BJ (cell line): Measurements from ENCODE around the gene MRLN. TPM values are rescaled to one million over a fixed set of nuclear protein-coding genes. Genes with fewer than 3 reads are reported as not detected.
"Not testable (repeated sequence)": the region's sequence is repeated elsewhere in the genome, so short reads cannot be mapped to it uniquely, and the experiment has no call there.

Experiments used
- CTCF ChIA-PET: fragments of 350-600 bp; formaldehyde crosslinking; extraction: SDS; loops from one replicate; lab custom pipeline; 2021; ENCODE audit warnings: antibody characterized with exemption, inconsistent platforms; lab: Yijun Ruan, JAX
- POLR2A ChIA-PET: fragments of 300-600 bp; sonication (Branson Sonifier 250); formaldehyde crosslinking; extraction: SDS; loops from one replicate; lab custom pipeline; 2021; ENCODE audit warnings: antibody characterized with exemption; lab: Charles Lee
- DNase-seq: peaks from one replicate; pipeline ENCODE4 v3.0.0-alpha.2; 2011; ENCODE audit warnings: low read depth
- H3K27me3 ChIP-seq: 2 replicates; pipeline ENCODE4 v1.6.0; 2011; ENCODE audit warnings: low read length; ENCODE audit not compliant: control insufficient read depth, insufficient read depth
- H3K36me3 ChIP-seq: 2 replicates; pipeline ENCODE4 v1.5.1; 2011; ENCODE audit warnings: low read length; ENCODE audit not compliant: control insufficient read depth, insufficient read depth
- H3K4me3 ChIP-seq: 2 replicates; pipeline ENCODE4 v1.5.1; 2011; ENCODE audit warnings: low read depth, mild to moderate bottlenecking, control low read depth, low read length
- CTCF ChIP-seq: IDR thresholded peaks from 2 replicates; pipeline ENCODE4 v1.5.1; 2011; ENCODE audit warnings: low read depth, mild to moderate bottlenecking, control low read depth, inconsistent platforms, low read length, moderate library complexity; ENCODE audit not compliant: insufficient read depth
- polyA plus RNA-seq: library from polyadenylated mRNA; depleted of rRNA; stranded (reverse); fragments of >200 nt; gene quantifications from 2 replicates; pipeline ENCODE4 v1.2.3, GENCODE V29; 2011

The MRLN gene
- polyA plus RNA-seq, 1 experiment = not detected

GRCh38 chr10:59745163-59745650, 8.0 kb downstream of the MRLN start:
- no peaks in the 10 kb centered on the region for H3K27me3 ChIP-seq
- no peak for TF ChIP-seq CTCF
- H3K36me3 ChIP-seq = no peaks in the 10 kb centered on the region
- no peak overlapping the region for H3K4me3 ChIP-seq
- no peak for DNase-seq
- ChIA-PET POLR2A (no interaction called here), CTCF (no interaction called here)

- H3K36me3 ChIP-seq, H3K27me3 ChIP-seq, POLR2A ChIA-PET, H3K4me3 ChIP-seq, DNase-seq, CTCF ChIA-PET: not testable (repeated sequence)
Measured at GRCh38 chr10:59744762-59745161, 8.5 kb downstream of the MRLN start.

- CTCF ChIA-PET, H3K4me3 ChIP-seq, H3K36me3 ChIP-seq, DNase-seq, H3K27me3 ChIP-seq, POLR2A ChIA-PET: not testable (repeated sequence)
Measured at GRCh38 chr10:59744156-59744555, 9.1 kb downstream of the MRLN start.

- H3K4me3 ChIP-seq = no peak overlapping the region
- no peak for TF ChIP-seq CTCF
- DNase-seq = no peak
- CTCF ChIA-PET = no interaction called here
- POLR2A ChIA-PET = no interaction called here
- no peaks in the 10 kb centered on the region for H3K36me3 ChIP-seq
- no peaks in the 10 kb centered on the region for H3K27me3 ChIP-seq
Measured at GRCh38 chr10:59741583-59741982, 11.7 kb downstream of the MRLN start.

- Histone ChIP-seq H3K4me3 (no peak overlapping the region), H3K27me3 (no peaks in the 10 kb centered on the region), H3K36me3 (no peaks in the 10 kb centered on the region)
- DNase-seq = no peak
- POLR2A ChIA-PET = no interaction called here
- CTCF ChIA-PET = no interaction called here
- TF ChIP-seq CTCF = no peak
Measured at GRCh38 chr10:59741048-59741447, 12.2 kb downstream of the MRLN start.

GRCh38 chr10:59736749-59737148, 16.5 kb downstream of the MRLN start:
- TF ChIP-seq CTCF = no peak
- ChIA-PET POLR2A (no interaction called here), CTCF (no interaction called here)
- H3K4me3 ChIP-seq = no peak overlapping the region
- no peaks in the 10 kb centered on the region for H3K27me3 ChIP-seq
- H3K36me3 ChIP-seq = no peaks in the 10 kb centered on the region
- DNase-seq = no peak
